ENCODE results near the gene DNM1L.

DNM1L gene

GRCh38 chr12:32727237-32727636, 48.1 kb downstream of the DNM1L start:
- H3K4me3 ChIP-seq (replicated peaks; ENCODE audit: insufficient read depth, low read length): no peak overlapping the region
- H3K27ac ChIP-seq (replicated peaks): no peak overlapping the region
- DNase-seq (ENCODE audit: low read depth in 1 of 2, low spot score in 1 of 2): no peak
- H3K27me3 ChIP-seq (ENCODE audit: insufficient read depth, poor library complexity, severe bottlenecking): no peaks in the 10 kb centered on the region
- TF ChIP-seq, protein P1, sequence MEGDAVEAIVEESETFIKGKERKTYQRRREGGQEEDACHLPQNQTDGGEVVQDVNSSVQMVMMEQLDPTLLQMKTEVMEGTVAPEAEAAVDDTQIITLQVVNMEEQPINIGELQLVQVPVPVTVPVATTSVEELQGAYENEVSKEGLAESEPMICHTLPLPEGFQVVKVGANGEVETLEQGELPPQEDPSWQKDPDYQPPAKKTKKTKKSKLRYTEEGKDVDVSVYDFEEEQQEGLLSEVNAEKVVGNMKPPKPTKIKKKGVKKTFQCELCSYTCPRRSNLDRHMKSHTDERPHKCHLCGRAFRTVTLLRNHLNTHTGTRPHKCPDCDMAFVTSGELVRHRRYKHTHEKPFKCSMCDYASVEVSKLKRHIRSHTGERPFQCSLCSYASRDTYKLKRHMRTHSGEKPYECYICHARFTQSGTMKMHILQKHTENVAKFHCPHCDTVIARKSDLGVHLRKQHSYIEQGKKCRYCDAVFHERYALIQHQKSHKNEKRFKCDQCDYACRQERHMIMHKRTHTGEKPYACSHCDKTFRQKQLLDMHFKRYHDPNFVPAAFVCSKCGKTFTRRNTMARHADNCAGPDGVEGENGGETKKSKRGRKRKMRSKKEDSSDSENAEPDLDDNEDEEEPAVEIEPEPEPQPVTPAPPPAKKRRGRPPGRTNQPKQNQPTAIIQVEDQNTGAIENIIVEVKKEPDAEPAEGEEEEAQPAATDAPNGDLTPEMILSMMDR (IDR thresholded peaks at IDR 0.05; ENCODE audit: insufficient read depth, low read length): no peak
- TF ChIP-seq REST (IDR thresholded peaks at IDR 0.05; ENCODE audit: insufficient replicate concordance, low read depth) (no peak), SPI1 (IDR thresholded peaks at IDR 0.05; ENCODE audit: borderline replicate concordance, low read depth) (no peak)

DNA sequence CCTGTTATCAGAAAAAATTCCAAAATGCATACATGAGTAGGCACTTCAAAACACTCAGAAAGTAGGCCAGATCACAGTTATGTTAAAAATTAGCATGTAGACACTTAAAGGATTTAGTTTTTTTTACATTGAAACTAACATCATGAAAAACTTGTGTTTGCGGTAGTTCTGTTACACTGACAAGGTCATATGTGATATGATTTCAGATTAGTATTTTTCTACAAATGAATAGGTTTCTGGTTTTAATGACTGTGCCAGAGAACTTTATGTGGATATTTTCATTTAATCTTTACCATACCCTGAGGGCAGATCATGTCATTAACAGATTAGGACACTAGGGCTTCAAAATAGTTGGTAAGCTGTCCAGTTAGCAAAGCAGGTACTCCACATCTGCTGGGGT, 55.9 kb downstream of the DNM1L start:
- Histone ChIP-seq H3K4me3 (replicated peaks; ENCODE audit: insufficient read depth, low read length) (no peak overlapping the region), H3K27me3 (ENCODE audit: insufficient read depth, poor library complexity, severe bottlenecking) (no peaks in the 10 kb centered on the region), H3K27ac (replicated peaks) (no peak overlapping the region)
- TF ChIP-seq, protein P1 (IDR thresholded peaks at IDR 0.05; ENCODE audit: insufficient read depth, low read length): no peak
- TF ChIP-seq GABPA (IDR thresholded peaks at IDR 0.05; ENCODE audit: low read depth) (no peak), REST (IDR thresholded peaks at IDR 0.05; ENCODE audit: insufficient replicate concordance, low read depth) (no peak), SPI1 (IDR thresholded peaks at IDR 0.05; ENCODE audit: borderline replicate concordance, low read depth) (no peak), POLR2AphosphoS5 (IDR thresholded peaks at IDR 0.05; ENCODE audit: low read depth) (no peak)
- DNase-seq (ENCODE audit: low read depth in 1 of 2, low spot score in 1 of 2): no peak

GRCh38 chr12:32736445-32736844, 57.3 kb downstream of the DNM1L start:
- Histone ChIP-seq H3K4me3 (replicated peaks; ENCODE audit: insufficient read depth, low read length) (no peak overlapping the region), H3K27ac (replicated peaks) (no peak overlapping the region), H3K27me3 (ENCODE audit: insufficient read depth, poor library complexity, severe bottlenecking) (no peaks in the 10 kb centered on the region)
- no peak for DNase-seq (ENCODE audit: low read depth in 1 of 2, low spot score in 1 of 2)
- no peak for TF ChIP-seq SPI1 (IDR thresholded peaks at IDR 0.05; ENCODE audit: borderline replicate concordance, low read depth)
- TF ChIP-seq, protein P1 (IDR thresholded peaks at IDR 0.05; ENCODE audit: insufficient read depth, low read length): no peak
- no peak for TF ChIP-seq REST (IDR thresholded peaks at IDR 0.05; ENCODE audit: insufficient replicate concordance, low read depth)
- TF ChIP-seq POLR2AphosphoS5 (IDR thresholded peaks at IDR 0.05; ENCODE audit: low read depth): no peak
- TF ChIP-seq GABPA (IDR thresholded peaks at IDR 0.05; ENCODE audit: low read depth): no peak
